Measurements from ENCODE around the gene SLC24A5. TPM values are rescaled to one million over a fixed set of nuclear protein-coding genes. Genes with fewer than 3 reads are reported as not detected.

SLC24A5 gene
- not detected for total RNA-seq

- no peaks in the 10 kb centered on the region for H3K36me3 Mint-ChIP-seq (ENCODE audit: low read depth)
These were observed at the start of gene SLC24A5 for GRCh38 chr15:48120745-48121144. SLC24A5 (plus strand) TSS chr15:48120990; CDS start chr15:48121045, 55 bp downstream.

DNA sequence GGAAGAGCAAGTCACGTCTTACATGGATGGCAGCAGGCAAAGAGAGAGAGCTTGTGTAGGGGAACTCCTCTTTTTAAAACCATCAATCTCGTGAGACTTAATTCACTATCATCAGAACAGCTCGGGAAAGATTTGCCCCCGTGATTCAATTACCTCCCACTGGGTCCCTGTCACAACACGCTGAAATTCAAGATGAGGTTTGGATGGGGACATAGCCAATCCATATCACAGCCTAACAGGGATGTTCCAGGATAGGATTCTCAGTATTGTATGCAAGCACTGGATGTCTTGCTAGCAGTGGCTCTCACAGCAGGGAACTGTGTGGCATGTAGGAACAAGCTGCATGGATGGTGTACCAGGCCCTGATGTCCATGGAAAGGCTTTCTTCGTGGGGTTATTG is 47.8 kb upstream of the SLC24A5 start:
- Mint-ChIP-seq H3K9me3 (ENCODE audit: low read depth) (peaks cover 2% of the 10 kb centered on the region), H3K27me3 (peaks cover 9% of the 10 kb centered on the region), H3K4me1 (no peaks in the 10 kb centered on the region), H3K27ac (no peak overlapping the region), H3K4me3 (no peak overlapping the region), H3K36me3 (ENCODE audit: low read depth) (no peaks in the 10 kb centered on the region)
- CTCF ChIA-PET, result interaction anchor here (1.0 kb wide), 1 partner anchor 106 kb away, joined by 3 read pairs; no protein-coding TSS in a partner anchor
- POLR2A ChIA-PET, result no interaction called here
- DNase-seq (no peak), ATAC-seq (no peak)
- intact Hi-C loops (cut with DNase I, micrococcal nuclease), result no loop called here

More at GRCh38 chr15:48120745-48121144, at the start of gene SLC24A5:
- POLR2A ChIA-PET, result interaction anchor here (0.7 kb wide), 1 partner anchor 8 kb away, joined by 3 read pairs; no protein-coding TSS in a partner anchor
- ATAC-seq, result no peak
- no peak for DNase-seq
- no peak within 1 kb of the TSS for H3K27ac Mint-ChIP-seq
- no peaks in the 10 kb centered on the region for H3K4me1 Mint-ChIP-seq
- CTCF ChIA-PET, result interaction anchor here (0.6 kb wide), 1 partner anchor 9 kb away, joined by 3 read pairs; no protein-coding TSS in a partner anchor
- H3K4me3 Mint-ChIP-seq, result no peak within 1 kb of the TSS
- no peaks in the 10 kb centered on the region for H3K9me3 Mint-ChIP-seq (ENCODE audit: low read depth)
- intact Hi-C loops (cut with DNase I, micrococcal nuclease), result no loop called here
- peaks cover 16% of the 10 kb centered on the region for H3K27me3 Mint-ChIP-seq

DNA sequence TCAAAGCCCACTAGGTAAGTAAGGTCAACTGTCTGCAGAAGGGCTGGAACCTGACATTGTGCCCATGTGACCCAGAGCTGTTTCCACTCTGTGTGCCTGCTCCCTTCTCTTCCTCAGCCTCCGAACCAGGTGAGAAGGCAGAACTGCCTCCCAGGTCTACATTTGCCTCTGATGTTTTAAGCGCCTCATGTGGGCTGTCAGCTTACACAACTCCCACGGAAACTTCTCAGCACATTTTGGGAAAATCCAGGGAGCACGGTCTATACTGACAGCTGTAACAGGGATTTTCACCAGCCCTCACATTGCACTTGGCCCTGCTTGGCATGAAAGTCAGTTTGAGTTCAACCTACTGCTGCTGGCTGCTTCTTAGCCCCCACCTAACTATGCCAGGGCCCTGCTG is 46.9 kb upstream of the SLC24A5 start:
- no peaks in the 10 kb centered on the region for H3K4me1 Mint-ChIP-seq
- POLR2A ChIA-PET, result no interaction called here
- intact Hi-C loops (cut with DNase I, micrococcal nuclease), result no loop called here

DNA sequence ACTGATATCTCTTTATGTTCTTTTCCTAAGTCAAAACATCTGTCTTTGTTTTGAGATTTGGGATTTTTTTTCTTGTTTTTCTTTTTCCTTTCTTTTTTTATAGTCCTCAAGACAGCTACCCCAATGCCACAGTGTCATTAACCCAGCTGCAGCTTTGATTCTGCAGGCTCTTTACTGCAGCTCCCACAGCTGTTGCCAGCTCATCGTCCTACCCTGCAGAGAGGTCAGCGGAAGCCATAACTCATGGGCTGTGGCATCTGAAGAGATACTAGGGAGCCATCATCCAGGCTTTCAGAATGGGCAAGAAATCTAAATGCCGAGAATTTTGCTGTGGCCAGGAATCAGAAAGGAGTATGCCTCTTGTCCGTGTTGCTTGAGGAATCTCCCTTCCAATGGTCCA is 44.3 kb upstream of the SLC24A5 start:
- Mint-ChIP-seq H3K4me3 (no peak overlapping the region), H3K4me1 (no peaks in the 10 kb centered on the region), H3K36me3 (ENCODE audit: low read depth) (no peaks in the 10 kb centered on the region), H3K27me3 (peaks cover 18% of the 10 kb centered on the region), H3K9me3 (ENCODE audit: low read depth) (no peaks in the 10 kb centered on the region), H3K27ac (no peak overlapping the region)
- ATAC-seq (no peak), DNase-seq (no peak)
- CTCF ChIA-PET, result no interaction called here
- intact Hi-C loops (cut with DNase I, micrococcal nuclease), result no loop called here
- POLR2A ChIA-PET, result no interaction called here

More for the DNA sequence above, 46.9 kb upstream of the SLC24A5 start:
- no peaks in the 10 kb centered on the region for H3K36me3 Mint-ChIP-seq (ENCODE audit: low read depth)
- peaks cover 2% of the 10 kb centered on the region for H3K9me3 Mint-ChIP-seq (ENCODE audit: low read depth)
- no peak overlapping the region for H3K27ac Mint-ChIP-seq
- ATAC-seq (no peak), DNase-seq (no peak)
- CTCF ChIA-PET, result no interaction called here
- peaks cover 12% of the 10 kb centered on the region for H3K27me3 Mint-ChIP-seq
- H3K4me3 Mint-ChIP-seq, result no peak overlapping the region

DNA sequence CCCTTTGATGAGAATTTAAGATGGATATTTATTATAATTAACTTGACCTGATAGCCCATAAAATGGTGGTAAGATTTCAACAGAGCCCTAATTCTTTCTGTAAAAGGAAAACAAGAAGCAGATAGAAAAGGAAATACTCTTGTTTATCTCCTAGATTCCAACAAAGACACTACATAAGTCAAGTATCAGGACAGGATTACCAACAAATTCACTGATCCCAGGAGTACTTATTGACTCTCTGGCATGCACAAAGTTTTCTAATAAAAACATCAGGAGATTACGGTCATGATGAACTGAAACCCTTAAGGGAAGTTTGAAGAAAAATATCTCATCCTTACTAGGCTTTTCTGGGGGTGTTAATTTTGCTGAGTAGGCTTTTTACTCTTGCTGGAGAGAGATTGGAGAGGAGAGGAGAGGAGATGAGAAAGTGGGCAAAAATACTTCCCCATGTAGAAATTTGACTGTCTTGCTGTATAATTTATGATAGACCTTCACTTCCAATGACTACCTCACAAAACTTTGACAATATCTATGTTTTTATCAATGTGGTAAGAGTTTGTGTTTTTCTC is 43.1 kb upstream of the SLC24A5 start:
- Mint-ChIP-seq H3K27me3 (peaks cover 18% of the 10 kb centered on the region), H3K4me1 (no peaks in the 10 kb centered on the region), H3K27ac (no peak overlapping the region), H3K4me3 (no peak overlapping the region), H3K36me3 (ENCODE audit: low read depth) (no peaks in the 10 kb centered on the region), H3K9me3 (ENCODE audit: low read depth) (no peaks in the 10 kb centered on the region)
- ATAC-seq (no peak), DNase-seq (no peak)
- ChIA-PET POLR2A (no interaction called here), CTCF (no interaction called here)
- intact Hi-C loops (cut with DNase I, micrococcal nuclease), result no loop called here

- no peak overlapping the region for H3K4me3 Mint-ChIP-seq
- CTCF ChIA-PET, result interaction anchor here (0.6 to 0.9 kb wide), 3 partner anchors 12 to 711 kb away, joined by 3 read pairs; no protein-coding TSS in a partner anchor
- intact Hi-C loops (cut with DNase I, micrococcal nuclease), result no loop called here
- ATAC-seq, result no peak
- DNase-seq, result peak; percentile 5
- no peaks in the 10 kb centered on the region for H3K4me1 Mint-ChIP-seq
- no peaks in the 10 kb centered on the region for H3K9me3 Mint-ChIP-seq (ENCODE audit: low read depth)
- no peaks in the 10 kb centered on the region for H3K36me3 Mint-ChIP-seq (ENCODE audit: low read depth)
- no peak overlapping the region for H3K27ac Mint-ChIP-seq
- peaks cover 4% of the 10 kb centered on the region for H3K27me3 Mint-ChIP-seq
- POLR2A ChIA-PET, result no interaction called here
These were observed 35.8 kb upstream of the SLC24A5 start for GRCh38 chr15:48084759-48085590.

DNA sequence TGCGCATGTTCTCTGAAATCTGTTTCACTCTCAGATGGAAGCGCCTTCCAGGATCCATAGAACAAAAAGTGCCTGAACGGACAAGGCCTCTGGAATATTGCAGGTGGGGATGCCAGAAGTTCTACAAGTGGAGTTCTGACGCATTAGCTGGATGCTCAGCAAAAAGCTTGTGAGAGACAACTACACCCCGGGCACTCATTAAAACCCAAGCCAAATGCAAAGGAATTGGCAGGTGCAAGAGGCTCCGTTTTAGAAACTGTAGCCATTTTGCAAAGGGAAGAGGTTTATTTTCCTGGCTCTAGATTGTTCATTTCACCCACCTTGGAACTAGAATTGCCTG is 35.2 kb upstream of the SLC24A5 start:
- Mint-ChIP-seq H3K9me3 (ENCODE audit: low read depth) (no peaks in the 10 kb centered on the region), H3K4me3 (no peak overlapping the region), H3K4me1 (no peaks in the 10 kb centered on the region), H3K36me3 (ENCODE audit: low read depth) (no peaks in the 10 kb centered on the region), H3K27ac (no peak overlapping the region), H3K27me3 (peaks cover 3% of the 10 kb centered on the region)
- POLR2A ChIA-PET, result no interaction called here
- intact Hi-C loops (cut with DNase I, micrococcal nuclease), result no loop called here
- ATAC-seq (no peak), DNase-seq (no peak)
- CTCF ChIA-PET, result interaction anchor here (0.6 to 0.9 kb wide), 2 partner anchors 119 to 712 kb away, joined by 3 read pairs; no protein-coding TSS in a partner anchor

DNA sequence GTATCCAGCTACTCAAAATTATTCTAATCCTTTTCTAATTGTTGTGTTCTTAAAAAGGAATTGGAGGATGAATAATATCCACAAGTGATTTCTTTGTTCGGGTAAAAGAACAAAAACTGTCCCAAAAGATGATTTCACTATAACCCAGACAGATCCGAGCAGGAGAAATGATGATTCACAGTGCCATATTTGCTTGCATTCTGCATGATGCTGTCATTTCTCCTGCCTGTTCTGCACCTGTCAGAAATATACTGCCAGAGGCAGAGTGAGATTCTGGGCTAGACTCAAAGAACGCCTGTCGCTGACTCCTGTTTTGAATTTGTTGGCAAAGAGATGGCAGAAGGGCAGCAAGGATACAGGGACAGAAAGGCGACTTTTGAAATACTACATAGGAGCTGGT is 34.7 kb upstream of the SLC24A5 start:
- intact Hi-C loops (cut with DNase I, micrococcal nuclease), result no loop called here
- H3K27me3 Mint-ChIP-seq, result peaks cover 2% of the 10 kb centered on the region
- DNase-seq (no peak), ATAC-seq (no peak)
- no peaks in the 10 kb centered on the region for H3K9me3 Mint-ChIP-seq (ENCODE audit: low read depth)
- no peaks in the 10 kb centered on the region for H3K36me3 Mint-ChIP-seq (ENCODE audit: low read depth)
- H3K27ac Mint-ChIP-seq, result no peak overlapping the region
- ChIA-PET CTCF (no interaction called here), POLR2A (no interaction called here)
- H3K4me1 Mint-ChIP-seq, result no peaks in the 10 kb centered on the region
- H3K4me3 Mint-ChIP-seq, result no peak overlapping the region

GRCh38 chr15:48086576-48086975 is 34.2 kb upstream of the SLC24A5 start:
- Mint-ChIP-seq H3K4me3 (no peak overlapping the region), H3K36me3 (ENCODE audit: low read depth) (no peaks in the 10 kb centered on the region), H3K4me1 (no peaks in the 10 kb centered on the region), H3K9me3 (ENCODE audit: low read depth) (no peaks in the 10 kb centered on the region), H3K27ac (no peak overlapping the region), H3K27me3 (peaks cover 2% of the 10 kb centered on the region)
- no peak for ATAC-seq
- DNase-seq, result no peak
- ChIA-PET CTCF (no interaction called here), POLR2A (no interaction called here)
- intact Hi-C loops (cut with DNase I, micrococcal nuclease), result no loop called here

GRCh38 chr15:48087844-48088243 is 32.9 kb upstream of the SLC24A5 start:
- ChIA-PET POLR2A (no interaction called here), CTCF (interaction anchor here (0.6 kb wide), 1 partner anchor 1011 kb away, joined by 3 read pairs; no protein-coding TSS in a partner anchor)
- no peak overlapping the region for H3K4me3 Mint-ChIP-seq
- DNase-seq (no peak), ATAC-seq (no peak)
- H3K27ac Mint-ChIP-seq, result no peak overlapping the region
- no peaks in the 10 kb centered on the region for H3K36me3 Mint-ChIP-seq (ENCODE audit: low read depth)
- H3K9me3 Mint-ChIP-seq (ENCODE audit: low read depth), result no peaks in the 10 kb centered on the region
- peaks cover 2% of the 10 kb centered on the region for H3K27me3 Mint-ChIP-seq
- intact Hi-C loops (cut with DNase I, micrococcal nuclease), result no loop called here
- no peaks in the 10 kb centered on the region for H3K4me1 Mint-ChIP-seq

DNA sequence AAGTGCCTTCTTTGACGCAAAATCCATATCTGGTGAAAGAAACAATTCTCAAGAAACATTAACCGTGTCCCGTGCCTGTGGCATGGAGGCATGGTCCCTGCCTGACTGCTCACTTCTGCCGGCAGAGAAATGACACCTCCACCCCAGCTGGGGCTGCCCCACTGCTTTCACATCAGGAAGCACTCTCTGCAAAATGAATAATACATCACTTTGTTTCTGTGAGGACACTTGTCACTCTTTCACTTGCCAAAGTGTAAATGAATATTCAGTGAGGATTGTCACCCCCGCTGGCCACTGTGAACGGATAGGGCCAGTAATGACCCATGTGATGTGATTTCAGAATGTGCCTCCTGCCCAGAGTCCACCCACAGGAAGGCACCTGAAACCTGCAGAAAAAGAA is 31.1 kb upstream of the SLC24A5 start:
- peaks cover 5% of the 10 kb centered on the region for H3K27me3 Mint-ChIP-seq
- CTCF ChIA-PET, result no interaction called here
- no peak for ATAC-seq
- POLR2A ChIA-PET, result no interaction called here
- intact Hi-C loops (cut with DNase I, micrococcal nuclease), result no loop called here
- H3K9me3 Mint-ChIP-seq (ENCODE audit: low read depth), result no peaks in the 10 kb centered on the region
- DNase-seq, result peak; percentile 7
- no peak overlapping the region for H3K4me3 Mint-ChIP-seq
- no peaks in the 10 kb centered on the region for H3K4me1 Mint-ChIP-seq
- H3K36me3 Mint-ChIP-seq (ENCODE audit: low read depth), result no peaks in the 10 kb centered on the region
- no peak overlapping the region for H3K27ac Mint-ChIP-seq

DNA sequence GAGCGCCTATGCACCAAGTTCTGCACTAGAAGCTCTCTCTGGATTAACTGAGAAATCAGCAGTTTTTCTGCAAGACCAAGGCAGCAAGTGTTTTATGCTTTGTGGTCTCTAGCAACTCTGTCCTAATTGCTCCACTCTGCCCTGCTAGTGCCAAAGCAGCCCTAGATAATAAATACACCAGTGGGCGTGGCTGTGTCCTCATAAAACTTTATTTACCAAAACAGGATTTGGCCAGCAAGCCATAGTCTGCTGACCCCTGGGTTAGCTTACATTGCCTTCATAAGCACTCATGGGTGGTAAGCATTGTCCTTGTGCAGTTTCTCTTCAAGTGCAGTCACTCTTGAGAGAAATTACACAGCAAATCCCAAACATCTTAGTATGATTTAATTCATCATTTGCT is 30.7 kb upstream of the SLC24A5 start:
- Mint-ChIP-seq H3K27me3 (peaks cover 7% of the 10 kb centered on the region), H3K9me3 (ENCODE audit: low read depth) (no peaks in the 10 kb centered on the region), H3K4me3 (no peak overlapping the region), H3K36me3 (ENCODE audit: low read depth) (no peaks in the 10 kb centered on the region), H3K27ac (no peak overlapping the region), H3K4me1 (no peaks in the 10 kb centered on the region)
- CTCF ChIA-PET, result no interaction called here
- intact Hi-C loops (cut with DNase I, micrococcal nuclease), result no loop called here
- POLR2A ChIA-PET, result no interaction called here
- ATAC-seq (no peak), DNase-seq (no peak)
